Activated naive CD4-positive, alpha-beta T cell treated with anti-CD3 and anti-CD28 coated beads, Interleukin-2, amount 50 U/mL, for 16 hours (primary cell): ENCODE data around the gene CTTN.

Experiments used
- DNase-seq: peaks from one replicate; pipeline ENCODE4 v3.0.0-alpha.2; 2020

CTTN gene

DNA sequence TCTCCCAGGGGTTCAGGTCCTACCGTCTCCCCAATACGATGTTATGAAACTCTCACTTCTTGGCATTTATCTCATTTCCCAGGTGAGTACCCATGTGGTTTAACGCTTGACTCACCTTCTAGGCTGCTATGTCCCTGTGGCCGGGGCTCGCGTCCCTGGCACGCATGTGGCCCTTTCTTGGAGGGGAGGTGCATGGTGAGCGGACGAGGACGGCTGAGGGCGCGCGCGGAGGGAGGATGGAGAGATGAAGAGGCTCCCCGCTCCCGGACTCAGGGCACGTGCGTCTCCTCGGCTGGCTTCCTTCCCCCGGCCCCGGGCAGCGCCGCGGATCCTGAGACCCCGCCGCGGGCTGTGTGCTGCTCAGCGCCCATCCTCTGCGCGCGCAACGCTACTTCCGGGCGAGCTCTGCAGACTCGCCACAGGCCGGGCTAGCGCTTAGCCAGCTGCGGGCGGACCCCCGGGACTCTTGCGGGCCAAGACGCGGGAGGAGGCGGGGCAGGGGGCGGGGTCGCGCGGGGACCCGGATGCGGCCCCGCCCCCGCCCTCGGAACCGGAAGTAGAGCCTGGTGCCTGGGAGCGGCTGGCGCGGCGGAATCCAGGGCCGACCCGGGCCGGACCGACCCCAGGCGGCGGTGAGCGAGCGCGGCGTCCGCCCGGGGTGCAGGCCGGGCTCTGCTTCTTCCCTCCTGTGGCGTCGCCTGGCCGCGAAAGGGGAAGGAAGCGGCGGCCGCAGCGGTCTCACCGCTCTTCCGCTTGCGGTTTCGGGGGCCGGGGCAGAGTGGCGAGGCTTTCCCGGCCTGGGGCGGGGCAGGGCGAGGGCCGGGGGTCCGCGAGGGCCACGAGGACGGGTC, at the start of gene CTTN:
Gene CTTN (plus strand): TSS at position 547 of the 851 bp plus-strand sequence. CDS start 8,769 bp downstream, outside the sequence.
- DNase-seq = peak; percentile 81

DNA sequence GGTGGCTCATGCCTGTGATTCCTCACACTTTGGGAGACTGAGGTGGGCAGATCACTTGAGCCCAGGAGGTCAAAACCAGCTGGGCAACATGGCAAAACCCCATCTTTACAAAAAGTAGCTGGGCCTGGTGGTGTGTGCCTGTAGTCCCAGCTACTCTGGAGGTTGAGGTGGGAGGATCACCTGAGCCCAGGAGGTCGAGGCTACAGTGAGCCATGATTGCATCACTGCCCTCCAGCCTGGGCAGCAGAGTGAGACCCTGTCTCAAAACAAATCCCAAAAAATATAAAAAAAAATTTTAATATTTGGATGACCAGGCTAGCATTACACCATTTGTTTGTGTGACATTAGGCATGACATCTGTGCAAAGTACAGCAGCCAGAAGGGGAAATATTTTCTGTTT, 49.7 kb upstream of the CTTN start:
- no peak for DNase-seq

DNA sequence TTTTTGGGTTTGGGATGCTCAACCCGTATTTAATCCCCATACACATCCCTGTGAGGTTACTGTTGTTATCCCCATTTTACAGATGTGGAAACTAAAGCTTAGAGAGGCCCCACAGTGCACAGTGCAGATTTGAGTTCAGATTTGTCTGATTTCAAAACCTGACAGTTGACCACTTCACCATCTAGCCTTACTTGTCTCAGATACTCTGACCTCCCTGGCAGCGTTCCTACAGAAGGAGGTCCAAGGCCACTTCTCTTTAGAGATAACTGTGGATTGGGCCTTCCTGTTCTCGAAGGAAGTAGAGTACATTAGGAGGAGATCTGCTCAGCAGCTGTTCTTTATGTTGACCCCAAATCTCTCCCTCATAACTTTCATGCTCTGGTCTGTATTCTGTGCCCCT, 46.7 kb upstream of the CTTN start:
- no peak for DNase-seq

DNA sequence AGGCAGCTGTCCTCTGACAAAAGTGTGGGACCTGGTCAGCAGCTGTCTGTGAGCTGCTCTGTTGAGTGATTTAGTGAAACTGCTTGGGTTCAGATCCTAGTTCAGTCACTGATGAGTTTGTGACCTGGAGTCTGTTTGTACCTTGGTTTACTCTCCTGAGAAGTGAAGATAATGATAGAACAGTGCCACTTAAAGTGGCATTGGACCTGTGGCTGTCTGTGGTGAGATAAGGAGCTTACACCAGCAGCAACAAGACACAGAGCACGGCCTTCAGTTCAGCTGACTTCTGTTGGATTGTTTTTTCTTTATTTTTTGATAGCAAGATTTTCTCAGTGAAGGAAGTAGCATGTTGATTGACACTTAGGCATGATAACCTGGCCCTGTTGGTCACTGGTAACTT, 46.2 kb upstream of the CTTN start:
- DNase-seq = no peak

DNA sequence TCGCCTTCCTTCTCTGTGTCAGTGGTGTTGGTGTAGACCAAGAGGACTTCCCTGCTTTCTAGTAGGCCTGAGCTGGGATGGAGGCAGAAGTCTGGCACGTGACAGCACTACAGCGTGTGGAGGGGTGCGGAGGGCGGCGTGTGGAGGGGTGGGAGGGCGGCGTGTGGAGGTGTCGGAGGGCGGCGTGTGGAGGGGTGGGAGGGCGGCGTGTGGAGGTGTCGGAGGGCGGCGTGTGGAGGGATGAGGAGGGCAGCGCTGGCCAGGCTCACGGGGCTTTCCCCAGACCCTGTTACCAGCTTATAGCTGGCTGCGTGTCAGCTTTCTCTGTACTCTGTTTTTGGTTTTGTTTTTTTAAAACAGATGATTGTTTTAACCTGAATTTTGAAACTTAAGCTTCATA, 45.7 kb upstream of the CTTN start:
- DNase-seq = no peak

DNA sequence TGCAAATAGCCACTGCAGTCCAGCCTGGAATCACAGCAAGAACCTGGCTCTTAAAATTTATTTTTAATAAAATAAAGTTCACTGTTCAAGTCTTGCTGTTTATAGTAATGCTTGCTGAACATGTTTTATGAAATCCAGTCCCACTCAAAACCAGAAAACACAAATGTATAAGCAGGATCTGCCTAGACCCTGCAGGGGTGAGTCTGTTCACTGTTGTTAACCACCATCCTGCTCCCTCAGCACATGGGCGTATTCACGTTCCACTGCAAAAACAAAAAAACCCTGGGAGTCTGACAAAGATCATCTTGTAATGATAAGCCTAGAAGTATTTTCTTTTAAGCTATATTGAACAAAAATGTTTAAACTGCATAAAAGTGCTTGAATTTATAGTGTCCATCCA, 45.0 kb upstream of the CTTN start:
- no peak for DNase-seq

DNA sequence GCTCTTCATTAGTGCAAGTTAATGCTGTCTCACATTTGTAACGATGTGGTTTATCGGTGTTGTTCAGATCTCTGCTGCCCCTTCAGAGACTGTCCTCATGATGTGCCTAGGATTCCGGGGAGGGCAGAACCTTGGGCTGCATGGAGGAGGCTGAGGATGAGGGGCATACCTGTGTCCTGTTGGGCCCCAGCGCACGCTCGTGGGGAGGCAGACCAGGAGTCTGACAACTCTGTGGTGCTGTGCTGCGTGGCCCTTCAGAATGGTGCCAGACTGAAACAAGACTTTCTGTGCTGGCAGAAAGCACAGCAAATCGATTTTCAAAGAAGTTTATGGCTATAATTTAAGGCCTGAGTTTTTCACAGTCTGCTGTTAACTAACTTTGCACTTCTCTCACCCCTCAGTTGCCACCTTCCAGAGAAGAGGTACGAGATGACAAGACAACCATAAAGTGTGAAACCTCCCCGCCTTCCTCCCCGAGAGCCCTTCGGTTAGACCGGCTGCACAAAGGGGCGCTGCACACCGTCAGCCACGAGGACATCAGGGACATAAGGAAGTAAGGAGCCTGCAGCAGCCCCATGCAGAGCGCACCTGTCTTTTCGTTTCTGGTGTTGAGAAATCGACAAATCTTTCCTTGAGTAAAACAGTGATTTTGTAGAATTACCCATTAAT, 44.3 kb upstream of the CTTN start:
- no peak for DNase-seq

DNA sequence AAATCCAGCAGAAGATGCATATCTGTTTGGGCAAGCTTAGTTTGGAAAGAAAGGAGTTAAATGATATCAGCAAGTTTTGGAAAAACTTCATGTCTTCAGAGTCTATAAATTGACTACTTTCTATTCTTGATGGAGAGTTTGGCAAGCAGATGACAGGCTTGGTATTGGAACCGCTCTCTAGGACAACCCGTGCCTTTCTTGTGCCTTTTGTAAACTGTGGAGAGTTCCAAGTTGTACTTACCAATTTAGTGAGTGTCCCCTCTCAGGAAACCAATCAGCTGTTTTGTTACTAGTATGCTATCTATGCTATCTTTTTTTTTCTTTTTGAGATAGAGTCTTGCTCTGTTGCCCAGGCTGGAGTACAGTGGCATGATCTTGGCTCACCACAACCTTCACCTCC, 43.7 kb upstream of the CTTN start:
- DNase-seq = no peak

DNA sequence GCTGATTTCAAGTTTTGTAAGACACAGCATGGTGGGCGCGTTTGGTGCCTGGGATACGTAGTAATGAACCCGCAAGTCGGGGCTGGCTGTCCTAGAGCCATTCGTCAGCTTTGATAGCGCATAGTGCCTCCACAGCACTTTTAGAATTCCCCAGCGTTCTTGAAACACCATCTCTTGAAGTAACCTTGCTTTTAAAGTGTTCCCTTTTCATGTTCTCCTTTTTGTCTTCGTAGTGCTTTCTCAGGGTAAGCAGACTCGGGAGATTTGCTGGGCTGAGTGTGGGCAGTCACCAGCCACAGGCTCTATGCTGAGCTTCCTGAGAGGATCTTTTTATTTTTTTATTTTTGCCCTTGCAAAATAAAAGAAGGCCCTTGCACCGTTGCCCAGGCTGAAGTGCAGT, 39.6 kb upstream of the CTTN start:
- no peak for DNase-seq

DNA sequence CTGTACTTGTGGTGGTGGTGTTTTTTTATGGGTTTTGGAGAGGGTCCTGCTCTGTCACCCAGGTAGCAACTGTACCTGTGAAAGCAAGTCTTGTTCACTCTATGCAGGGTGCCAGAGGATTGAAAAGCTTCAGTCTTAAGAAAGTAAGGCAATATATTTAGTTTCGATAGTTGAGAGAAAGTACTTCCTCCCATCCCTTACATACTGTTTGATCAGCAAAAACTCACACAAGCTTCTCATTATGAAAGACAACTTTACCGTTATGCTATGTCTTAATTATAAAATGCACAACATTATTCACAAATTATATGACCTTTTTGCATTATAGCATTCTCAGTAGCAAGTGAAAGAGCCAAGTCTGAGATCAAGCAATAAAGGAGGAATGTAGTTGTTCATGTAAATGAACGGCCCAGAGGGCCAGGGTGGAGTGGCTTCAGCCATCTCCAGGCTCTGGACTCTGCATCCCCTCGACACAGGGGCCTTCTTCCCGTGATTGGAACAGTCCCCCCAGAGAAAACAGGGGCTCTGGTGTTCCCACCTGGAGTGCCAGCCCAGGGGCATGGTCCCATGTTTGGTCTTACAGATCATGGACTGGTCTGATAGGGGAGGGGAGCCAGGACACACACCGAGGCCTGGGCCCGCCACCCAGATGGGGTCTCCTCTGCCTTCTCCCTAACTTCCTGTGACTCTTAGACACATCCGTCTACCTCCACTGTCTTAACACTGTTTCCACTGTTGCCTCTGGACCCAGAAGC, 38.7 kb upstream of the CTTN start:
- DNase-seq = no peak

DNA sequence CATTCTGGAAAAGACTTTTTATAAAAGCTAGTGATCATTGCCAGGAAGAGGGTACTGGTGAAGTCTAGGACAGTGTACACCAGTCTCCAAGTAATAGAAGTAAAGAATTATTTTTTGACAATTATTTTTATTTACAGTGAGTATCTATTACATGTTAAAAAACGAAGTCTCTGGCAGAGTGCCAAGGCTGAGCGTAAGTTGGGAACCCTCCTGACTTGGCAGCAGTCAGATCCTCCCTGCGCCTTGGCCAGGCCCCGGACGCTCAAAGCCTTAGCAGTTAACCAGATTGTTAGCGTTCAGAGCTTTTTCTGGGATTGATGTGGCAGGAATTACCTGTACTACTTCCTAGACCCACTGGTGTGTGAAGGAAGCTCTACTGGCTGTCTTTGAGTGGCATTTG, 38.1 kb upstream of the CTTN start:
- no peak for DNase-seq

DNA sequence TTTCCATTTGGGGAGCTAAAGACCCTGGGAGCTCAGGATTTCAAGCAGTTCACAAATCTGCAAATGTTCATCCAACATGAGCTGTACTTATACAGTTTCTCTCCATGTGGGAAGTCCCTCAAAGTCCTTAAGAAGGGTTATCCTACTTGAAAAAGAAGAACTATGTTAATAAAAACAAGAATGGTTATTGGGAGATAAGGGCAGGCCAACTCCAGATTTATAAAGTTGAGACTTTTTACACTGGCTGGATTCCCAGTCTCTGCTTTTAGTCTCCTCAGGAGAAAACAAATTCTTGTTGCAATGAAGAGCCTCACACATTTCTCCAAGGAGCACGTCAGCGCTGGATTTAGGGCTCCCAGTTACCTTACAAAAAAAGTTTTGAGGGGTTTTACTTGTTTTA, 34.2 kb upstream of the CTTN start:
- no peak for DNase-seq

DNA sequence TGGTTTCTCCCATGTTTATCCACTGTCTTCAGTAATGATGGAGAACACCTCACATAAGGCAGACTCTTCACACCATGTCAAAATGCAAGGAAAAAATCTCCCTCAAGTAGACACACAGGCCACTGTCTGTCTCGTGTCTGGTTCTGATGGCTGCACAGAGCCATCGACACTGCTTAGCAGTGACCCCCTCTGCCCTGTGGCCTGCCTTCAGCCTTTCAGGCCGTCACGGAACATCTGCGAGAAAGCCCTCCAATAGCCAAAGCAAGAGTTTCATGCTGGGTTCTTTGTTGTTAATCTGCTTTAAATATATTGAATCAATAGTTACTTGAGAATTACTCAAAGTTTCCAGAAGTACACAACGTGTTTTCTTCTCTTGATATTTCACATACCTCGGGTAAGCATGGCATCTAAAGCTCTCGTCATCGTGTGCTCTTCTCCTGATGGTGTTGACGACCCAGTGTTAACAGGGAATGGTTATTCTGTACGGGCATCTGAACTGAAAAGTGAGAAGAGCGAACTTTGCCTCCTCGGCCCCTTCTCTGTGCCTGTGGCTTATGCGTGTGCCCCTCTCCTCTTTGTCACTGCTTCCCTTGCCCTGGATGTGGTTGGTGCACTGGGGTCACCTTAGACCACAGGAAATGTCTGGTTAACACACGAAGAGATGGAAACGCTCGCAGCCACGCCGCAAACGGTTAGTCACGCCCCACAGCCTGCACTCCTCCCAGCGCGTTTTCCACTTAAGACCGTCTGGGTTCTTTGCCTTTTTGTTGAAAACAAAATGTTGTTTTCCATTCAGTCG, 33.4 kb upstream of the CTTN start:
- peak; percentile 58 for DNase-seq

DNA sequence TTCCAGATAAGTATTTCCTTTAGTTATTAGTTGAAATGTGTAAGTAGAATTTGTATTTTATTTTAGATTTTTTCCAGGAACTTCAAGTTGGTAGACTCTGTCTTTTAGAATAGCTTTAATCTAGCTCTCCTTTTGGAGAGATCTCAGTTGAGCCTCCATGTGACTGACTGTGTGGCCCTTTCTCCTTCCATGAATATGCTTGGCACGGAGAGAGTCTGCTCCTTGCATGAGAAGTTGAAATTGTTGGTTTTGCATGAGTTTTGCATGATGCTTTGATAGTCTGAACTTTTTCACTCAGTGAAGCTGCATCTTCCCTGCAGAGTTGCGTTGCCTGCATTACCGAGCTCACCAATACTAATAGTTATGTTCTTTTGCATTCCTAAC, 32.8 kb upstream of the CTTN start:
- no peak for DNase-seq

DNA sequence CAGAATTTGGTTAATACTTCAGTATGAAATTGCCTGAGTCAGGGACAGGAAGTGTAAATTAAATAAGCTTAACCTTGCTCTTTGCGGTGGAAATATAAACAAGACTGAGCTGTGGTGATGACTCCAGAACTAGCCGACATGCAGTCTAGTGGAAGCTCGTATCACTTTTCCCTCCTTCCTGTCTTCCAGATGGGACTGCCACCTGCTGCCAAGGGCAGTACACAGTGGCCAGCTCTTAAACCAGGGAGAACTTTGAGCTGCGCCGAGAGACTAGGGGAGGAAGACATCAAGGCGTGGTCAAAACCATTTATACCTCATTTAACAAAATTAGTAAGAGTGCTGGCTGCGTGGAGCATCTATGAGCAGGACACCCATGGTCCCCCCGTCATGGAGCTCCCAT, 31.3 kb upstream of the CTTN start:
- DNase-seq = no peak

DNA sequence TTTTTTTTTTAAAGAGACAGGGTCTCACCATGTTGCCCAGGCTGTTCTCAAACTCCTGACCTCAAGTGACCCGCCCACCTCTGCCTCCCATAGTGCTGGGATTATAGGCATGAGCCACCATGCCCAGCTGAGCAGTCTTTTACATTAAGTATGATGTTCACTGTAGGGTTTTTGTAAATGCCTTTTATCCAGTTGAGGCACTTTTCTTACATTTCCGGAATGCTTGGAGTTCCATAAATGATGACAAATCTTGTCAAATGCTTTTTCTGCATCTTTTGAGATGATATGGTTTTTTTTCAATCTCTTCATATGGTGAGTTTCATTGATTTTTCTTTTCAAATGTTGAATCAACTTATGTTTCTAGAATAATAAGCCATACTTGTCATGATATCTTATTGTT, 29.4 kb upstream of the CTTN start:
- DNase-seq = no peak

DNA sequence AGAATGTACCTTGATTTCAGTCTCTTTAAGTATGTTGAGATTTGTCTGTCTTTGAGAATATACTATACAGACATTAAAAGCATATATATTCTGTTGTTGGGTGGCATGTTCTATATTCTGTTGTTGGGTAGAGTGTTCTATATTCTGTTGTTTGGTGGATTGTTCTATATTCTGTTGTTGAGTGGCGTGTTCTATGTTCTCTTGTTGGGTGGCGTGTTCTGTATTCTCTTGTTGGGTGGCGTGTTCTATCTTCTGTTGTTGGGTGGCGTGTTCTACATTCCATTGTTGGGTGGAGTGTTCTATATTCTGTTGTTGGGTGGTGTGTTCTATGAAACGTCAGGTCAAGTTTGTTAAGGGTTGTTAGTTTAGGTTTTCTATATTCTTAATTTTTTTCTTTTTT, 27.1 kb upstream of the CTTN start:
- no peak for DNase-seq

DNA sequence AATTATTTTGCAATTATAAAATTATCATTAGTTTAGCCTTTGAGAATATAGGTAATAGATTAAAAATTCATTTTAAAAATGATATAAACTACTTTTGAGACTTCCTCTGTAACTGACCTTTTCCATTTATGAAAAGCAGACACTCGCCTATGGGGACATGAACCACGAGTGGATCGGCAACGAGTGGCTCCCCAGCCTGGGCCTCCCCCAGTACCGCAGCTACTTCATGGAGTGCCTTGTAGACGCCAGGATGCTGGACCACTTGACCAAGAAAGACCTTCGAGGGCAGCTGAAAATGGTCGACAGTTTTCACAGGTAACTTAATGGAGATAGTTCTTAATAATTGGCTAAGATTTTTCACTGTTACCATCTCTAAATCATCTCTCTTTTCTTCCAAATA, 26.3 kb upstream of the CTTN start:
- DNase-seq = no peak

DNA sequence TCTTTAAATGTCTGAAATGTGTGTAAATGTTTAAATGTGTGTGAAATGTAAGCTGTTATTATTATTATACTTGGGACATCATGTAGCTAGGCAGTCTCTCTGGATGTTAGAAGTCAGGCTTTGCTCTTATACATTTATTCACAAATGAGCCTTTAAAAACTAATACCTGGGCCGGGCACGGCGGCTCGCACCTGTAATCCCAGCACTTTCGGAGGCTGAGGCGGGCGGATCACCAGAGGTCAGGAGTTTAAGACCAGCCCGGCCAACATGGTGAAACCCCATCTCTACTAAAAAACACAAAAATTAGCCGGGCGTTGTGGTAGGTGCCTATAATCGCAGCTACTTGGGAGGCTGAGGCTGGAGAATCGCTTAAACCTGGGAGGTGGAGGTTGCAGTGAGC, 21.7 kb upstream of the CTTN start:
- DNase-seq = no peak

DNA sequence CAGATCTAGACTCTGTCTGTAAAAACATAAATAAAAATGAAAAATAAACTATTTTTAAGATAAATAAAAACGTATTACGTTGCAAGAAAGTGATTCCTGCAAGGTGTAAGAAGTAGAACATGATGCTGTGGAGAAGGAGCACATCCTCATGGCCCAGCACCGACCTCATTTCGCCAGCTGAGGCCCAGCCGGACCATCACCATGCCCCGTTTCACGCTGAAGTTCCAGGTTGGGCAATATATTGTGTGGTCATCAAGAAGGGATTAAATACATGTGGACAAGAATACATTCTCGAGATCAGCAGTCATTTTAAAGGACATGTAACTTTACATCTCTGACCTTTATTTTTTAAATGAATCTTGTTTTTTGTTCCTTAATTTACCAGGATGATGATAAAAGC, 20.7 kb upstream of the CTTN start:
- no peak for DNase-seq

DNA sequence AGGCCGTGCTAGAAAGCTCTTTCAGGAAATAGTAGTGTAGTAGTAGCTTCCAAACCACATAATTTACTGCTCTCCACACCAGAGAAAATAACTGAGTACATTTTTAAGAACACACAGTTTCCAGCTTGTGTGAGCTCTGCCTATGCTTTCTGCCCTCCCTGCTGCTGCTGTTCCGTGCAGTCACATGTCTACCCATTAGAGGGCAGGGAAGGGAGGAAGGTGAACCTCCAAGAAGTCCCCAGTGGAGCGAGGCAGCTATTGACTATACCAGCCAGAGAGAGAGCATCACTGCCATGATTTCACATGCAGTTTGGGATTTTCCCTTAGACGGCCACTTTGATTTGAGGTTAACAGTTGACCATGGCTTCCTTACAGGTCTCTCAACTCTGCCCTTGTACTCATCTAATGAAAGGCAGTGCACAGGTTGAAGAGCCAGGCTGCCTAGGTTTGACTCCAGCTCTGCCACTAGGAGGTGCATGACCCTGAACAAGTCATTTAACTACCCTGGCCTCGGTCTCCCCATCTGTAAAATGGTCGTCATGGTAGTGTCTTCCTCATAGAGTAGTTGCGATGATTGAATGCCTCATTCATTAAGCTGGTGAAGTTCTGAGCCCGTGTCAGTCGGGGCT, 19.7 kb upstream of the CTTN start:
- DNase-seq = no peak

DNA sequence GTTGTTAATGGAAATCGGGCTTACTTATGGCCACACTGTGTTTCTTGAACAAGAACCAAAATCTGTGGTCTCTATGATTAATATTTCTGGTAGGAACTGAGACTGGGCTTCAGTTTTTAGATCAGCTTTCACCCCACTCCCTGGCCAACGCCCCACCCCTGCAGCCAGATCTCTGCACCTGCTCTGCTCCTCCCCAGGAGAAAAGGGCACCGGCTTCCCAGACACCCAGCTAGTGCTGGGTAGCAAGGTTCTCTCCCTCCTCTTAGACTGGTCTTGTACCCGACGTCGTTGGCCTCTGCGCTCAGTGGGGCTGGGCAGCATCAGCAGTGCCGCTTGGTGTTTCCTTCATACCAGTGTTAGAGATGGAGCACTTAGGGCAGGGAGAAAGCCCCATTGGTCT, 17.0 kb upstream of the CTTN start:
- DNase-seq = no peak
